OCI-LY7 (cell line): ENCODE results near the gene G6PC3. TPM values are rescaled to one million over a fixed set of nuclear protein-coding genes. Genes with fewer than 3 reads are reported as not detected.
"Not testable (repeated sequence)": the region's sequence is repeated elsewhere in the genome, so short reads cannot be mapped to it uniquely, and the experiment has no call there.

Experiments
- Bru-seq: library from RNA; stranded (reverse); fragments of 400-500 nt; gene quantifications from one replicate; lab custom pipeline; 2021; lab: Mats Ljungman, UMichigan
- BruChase-seq, 2 experiments: library from RNA; stranded (reverse); fragments of 400-500 nt; gene quantifications; one replicate each; lab custom pipeline; 2021; lab: Mats Ljungman, UMichigan
- BruUV-seq: library from RNA; stranded (reverse); fragments of 400-500 nt; replicated peaks from 2 replicates; lab custom pipeline; 2021; lab: Mats Ljungman, UMichigan
- CTCF ChIA-PET: fragments of 300-600 bp; sonication (Branson Sonifier 250); formaldehyde crosslinking; loops from one replicate; lab custom pipeline; 2022; ENCODE audit warnings: antibody characterized with exemption; ENCODE audit not compliant: unreplicated experiment; lab: Charles Lee
- POLR2A ChIA-PET: fragments of 300-600 bp; sonication (Branson Sonifier 250); formaldehyde crosslinking; loops from one replicate; lab custom pipeline; 2022; ENCODE audit warnings: antibody characterized with exemption; lab: Charles Lee
- DNase-seq: peaks from one replicate; pipeline ENCODE4 v3.0.0-alpha.2; 2015; ENCODE audit warnings: low spot score
- H2AFZ ChIP-seq: fragments of 200-600 bp; sonication (generic), shearing (Covaris generic); 2 replicates; pipeline ENCODE4 v1.6.1; 2014; ENCODE audit warnings: mild to moderate bottlenecking, antibody characterized with exemption, low read length, moderate library complexity
- H3K27ac ChIP-seq: fragments of 200-600 bp; sonication (generic); 2 replicates; pipeline ENCODE4 v1.5.1; 2014; ENCODE audit warnings: mixed run types, low read depth, mild to moderate bottlenecking, moderate library complexity, low read length, inconsistent platforms; ENCODE audit not compliant: poor library complexity, severe bottlenecking
- H3K36me3 ChIP-seq: fragments of 200-600 bp; sonication (generic); 2 replicates; pipeline ENCODE4 v1.6.1; 2014; ENCODE audit warnings: mild to moderate bottlenecking, antibody characterized with exemption, low read length, moderate library complexity, mixed read lengths; ENCODE audit not compliant: insufficient read depth
- H3K4me1 ChIP-seq: fragments of 200-600 bp; sonication (generic); 2 replicates; pipeline ENCODE4 v1.5.1; 2014; ENCODE audit warnings: mild to moderate bottlenecking, low read length; ENCODE audit not compliant: insufficient read depth, poor library complexity, severe bottlenecking
- H3K4me2 ChIP-seq: fragments of 200-600 bp; sonication (generic); 2 replicates; pipeline ENCODE4 v1.6.1; 2014; ENCODE audit warnings: mild to moderate bottlenecking, low read length
- H3K4me3 ChIP-seq: fragments of 200-600 bp; sonication (generic); 2 replicates; pipeline ENCODE4 v1.5.1; 2014; ENCODE audit warnings: mild to moderate bottlenecking, low read depth, low read length; ENCODE audit not compliant: poor library complexity, severe bottlenecking
- H3K79me2 ChIP-seq: fragments of 200-600 bp; sonication (generic); 2 replicates; pipeline ENCODE4 v1.6.1; 2016; ENCODE audit warnings: low read depth, mild to moderate bottlenecking, low read length, moderate library complexity, mixed read lengths; ENCODE audit not compliant: insufficient read depth
- H3K9me2 ChIP-seq: fragments of 200-600 bp; sonication (generic); 2 replicates; pipeline ENCODE4 v1.6.1; 2016; ENCODE audit warnings: mild to moderate bottlenecking, low read length, mixed read lengths; ENCODE audit not compliant: insufficient read depth
- H3K9me3 ChIP-seq: fragments of 200-600 bp; sonication (generic); 2 replicates; pipeline ENCODE4 v1.6.1; 2014; ENCODE audit warnings: mild to moderate bottlenecking, mixed run types, low read length, mixed read lengths
- H4K20me1 ChIP-seq: fragments of 200-600 bp; sonication (generic); 2 replicates; pipeline ENCODE4 v1.6.1; 2014; ENCODE audit warnings: mild to moderate bottlenecking, antibody characterized with exemption, low read length, moderate library complexity, mixed read lengths; ENCODE audit not compliant: insufficient read depth
- CTCF ChIP-seq: fragments of 200-600 bp; sonication (generic); conservative IDR thresholded peaks from 2 replicates; pipeline ENCODE4 v1.5.1; 2014; ENCODE audit warnings: mild to moderate bottlenecking, antibody characterized with exemption, low read length, moderate library complexity, mixed read lengths
- EZH2phosphoT487 ChIP-seq: fragments of 200-600 bp; sonication (generic); IDR thresholded peaks from 2 replicates; pipeline ENCODE4 v1.6.1; 2018; ENCODE audit warnings: low read depth, borderline replicate concordance, mild to moderate bottlenecking, mixed run types, antibody characterized with exemption, low read length, moderate library complexity, mixed read lengths
- intact Hi-C: fragments of 100-400 bp; cut with micrococcal nuclease; formaldehyde crosslinking; loops from one replicate; pipeline ENCODE4 v1.10.0; 2022; ENCODE audit not compliant: unreplicated experiment
- long read RNA-seq: library from polyadenylated mRNA; stranded (forward); transcript quantifications from one replicate; pipeline ENCODE4 v2.0.0, GENCODE V29; 2022
- total RNA-seq, 2 experiments: library from RNA; depleted of rRNA in 1 of 2; stranded (reverse); fragments of >200 nt in 1 of 2; shearing (Covaris generic) in 1 of 2; gene quantifications; 2 replicates each; pipeline ENCODE4 v1.2.3, GENCODE V29; 2014 to 2022

The G6PC3 gene
- 10.7 and 20.6 TPM in 2 replicates for total RNA-seq (2014; rRNA removed; shearing (Covaris generic))
- total RNA-seq (2022) = 41.4 and 46.1 TPM in 2 replicates
- Bru-seq, nascent RNA = percentile 69 among the genes with signal in this experiment
- percentile 74 among the genes with signal in this experiment for BruChase-seq, experiment 1, labeled RNA remaining after a 6-hour chase
- percentile 68 among the genes with signal in this experiment for BruChase-seq, experiment 2, labeled RNA remaining after a 2-hour chase
- long read RNA-seq, transcript G6PC3-201 (6 exons, 1,533 nt) = major isoform, 37 of 51 reads
- long read RNA-seq, partial matches to known transcripts = 3 of 51 reads
- long read RNA-seq, other reads (novel, unspliced or antisense) = 7 of 51 reads

GRCh38 chr17:44070455-44071197 lies at the start of gene G6PC3:
Gene G6PC3, plus strand, starts transcription at chr17:44070735. Its CDS starts 231 bp downstream, at chr17:44070966.
- Histone ChIP-seq H3K79me2 (peaks cover 17% of the 10 kb centered on the region), H3K4me3 (peak within 1 kb of the TSS; percentile 76), H3K27ac (peak within 1 kb of the TSS; percentile 67), H4K20me1 (no peaks in the 10 kb centered on the region), H3K9me2 (no peaks in the 10 kb centered on the region), H3K4me1 (peaks cover 31% of the 10 kb centered on the region), H3K9me3 (no peaks in the 10 kb centered on the region), H3K36me3 (peaks cover 11% of the 10 kb centered on the region), H2AFZ (peak within 1 kb of the TSS; percentile 64), H3K4me2 (peak within 1 kb of the TSS; percentile 88)
- intact Hi-C loops = loop anchor here (2.0 to 10.0 kb wide), 5 partner anchors 52 to 277 kb away; partner anchors contain the start of genes GRN, HDAC5, SLC25A39 and TMUB2
- TF ChIP-seq EZH2phosphoT487 (no peak), CTCF (no peak)
- ChIA-PET POLR2A (interaction anchor here (0.6 to 0.7 kb wide), 6 partner anchors 9 to 884 kb away, joined by 3 to 6 read pairs (median 4); no protein-coding TSS in a partner anchor), CTCF (no interaction called here)
- peak; percentile 89 for DNase-seq
- no TSS peak for BruUV-seq

GRCh38 chr17:44021227-44021626 lies 49.3 kb upstream of the G6PC3 start:
- DNase-seq, POLR2A ChIA-PET, H3K36me3 ChIP-seq, H3K4me1 ChIP-seq, H3K4me3 ChIP-seq, BruUV-seq, H2AFZ ChIP-seq, H3K4me2 ChIP-seq, H3K9me3 ChIP-seq, H3K9me2 ChIP-seq, CTCF ChIA-PET, intact Hi-C loops, H3K27ac ChIP-seq, H4K20me1 ChIP-seq, H3K79me2 ChIP-seq: not testable (repeated sequence)

- no peaks in the 10 kb centered on the region for H3K79me2 ChIP-seq
- H3K27ac ChIP-seq = no peak overlapping the region
- no TSS peak for BruUV-seq
- ChIA-PET CTCF (no interaction called here), POLR2A (no interaction called here)
- TF ChIP-seq EZH2phosphoT487 (no peak), CTCF (no peak)
- H3K9me3 ChIP-seq = no peaks in the 10 kb centered on the region
- no peak overlapping the region for H2AFZ ChIP-seq
- H3K4me2 ChIP-seq = no peak overlapping the region
- no peaks in the 10 kb centered on the region for H3K9me2 ChIP-seq
- no peaks in the 10 kb centered on the region for H3K4me1 ChIP-seq
- intact Hi-C loops = no loop called here
- 0 out of 2 replicates have a peak, but pooled peaks cover 4% of the 10 kb centered on the region for H3K36me3 ChIP-seq
- H4K20me1 ChIP-seq = no peaks in the 10 kb centered on the region
- no peak for DNase-seq
- no peak overlapping the region for H3K4me3 ChIP-seq
Observed at GRCh38 chr17:44022246-44022645, 48.3 kb upstream of the G6PC3 start.
